GM12873 (cell line): Measurements from ENCODE around the gene PDXK.

Experiments used
- CTCF ChIP-seq: IDR thresholded peaks from 2 replicates; pipeline ENCODE4 v1.5.1; 2012; ENCODE audit warnings: low read depth, mild to moderate bottlenecking, moderate library complexity, low read length, control low read depth; ENCODE audit not compliant: insufficient read depth; ENCODE audit errors: missing control alignments

The PDXK gene

GRCh38 chr21:43803558-43804300 is 84.8 kb downstream of the PDXK start:
- TF ChIP-seq CTCF: no peak

- TF ChIP-seq CTCF: no peak
Measured at GRCh38 chr21:43805275-43805800, 86.4 kb downstream of the PDXK start.

DNA sequence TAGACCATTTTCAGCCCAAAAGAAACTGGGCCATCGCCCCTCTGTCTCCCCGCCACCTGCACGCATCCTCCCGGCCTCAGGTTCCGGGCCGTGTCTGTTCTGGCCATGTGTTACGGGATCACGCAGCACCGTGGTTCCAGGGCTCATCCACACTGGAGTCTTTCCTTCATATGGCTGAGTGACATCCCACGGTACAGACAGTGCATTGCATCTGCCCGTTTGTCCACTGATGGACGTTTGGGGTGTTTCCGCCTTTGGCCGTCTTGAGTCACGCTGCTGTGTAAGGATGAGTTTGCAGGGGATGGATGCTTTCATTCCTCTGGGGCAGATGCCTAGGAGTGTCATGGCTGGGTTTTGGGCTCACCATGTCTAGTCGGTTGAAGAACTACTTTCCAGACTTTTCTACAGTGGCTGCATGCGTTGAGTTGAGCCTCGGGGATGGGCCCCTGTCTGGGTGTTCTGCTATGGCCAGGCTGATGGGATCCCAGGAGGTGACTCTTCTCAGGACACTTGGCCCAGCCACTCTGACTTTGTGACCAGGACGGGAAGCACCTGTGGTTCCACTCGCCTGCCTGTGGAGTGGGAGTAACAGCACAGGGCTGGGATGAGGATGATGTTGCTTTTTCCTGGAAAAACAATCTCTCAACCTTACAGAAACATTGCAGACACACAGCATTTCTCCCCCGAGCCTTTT is 87.2 kb downstream of the PDXK start:
- TF ChIP-seq CTCF: no peak

DNA sequence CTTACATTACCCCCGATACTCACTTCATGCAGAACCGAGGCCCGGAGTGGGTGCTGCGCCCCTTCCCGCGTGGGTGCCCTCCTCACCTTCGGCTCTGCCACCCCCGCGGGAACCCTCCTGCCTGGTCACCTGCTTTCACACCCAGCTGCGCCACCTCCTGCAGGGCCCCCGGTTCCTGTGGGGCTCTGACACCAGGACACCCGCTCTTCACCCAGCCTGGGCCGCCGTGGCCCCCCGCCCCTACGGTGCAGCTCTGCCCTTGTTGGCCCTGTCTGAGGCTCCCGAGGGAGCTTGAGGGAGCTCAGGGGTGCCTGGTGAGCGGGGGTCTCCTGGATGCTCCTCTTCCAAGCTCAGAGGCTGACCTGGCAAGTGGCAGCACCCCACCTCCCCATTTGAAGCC is 89.4 kb downstream of the PDXK start:
- TF ChIP-seq CTCF: no peak

DNA sequence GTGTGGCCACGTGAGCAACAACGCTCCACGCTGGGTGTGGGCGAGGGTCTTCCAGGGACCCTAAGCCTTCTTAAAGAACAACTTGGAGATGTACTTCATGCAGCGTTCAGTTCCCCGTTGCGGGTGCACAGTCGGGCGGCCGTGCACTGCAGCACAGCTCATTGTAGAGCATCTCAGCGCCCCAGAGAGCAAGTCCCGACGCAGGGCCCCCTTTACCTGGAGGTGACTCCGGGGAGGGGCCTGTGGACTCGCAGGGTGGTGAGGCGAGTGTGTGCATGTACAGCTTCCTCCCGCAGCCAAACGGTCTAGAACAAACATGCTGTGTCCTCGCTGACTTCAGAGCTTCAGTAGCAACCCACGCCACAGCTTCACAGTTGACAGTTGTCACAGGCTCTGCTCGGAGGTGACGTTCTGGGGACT is 89.9 kb downstream of the PDXK start:
- no peak for TF ChIP-seq CTCF

DNA sequence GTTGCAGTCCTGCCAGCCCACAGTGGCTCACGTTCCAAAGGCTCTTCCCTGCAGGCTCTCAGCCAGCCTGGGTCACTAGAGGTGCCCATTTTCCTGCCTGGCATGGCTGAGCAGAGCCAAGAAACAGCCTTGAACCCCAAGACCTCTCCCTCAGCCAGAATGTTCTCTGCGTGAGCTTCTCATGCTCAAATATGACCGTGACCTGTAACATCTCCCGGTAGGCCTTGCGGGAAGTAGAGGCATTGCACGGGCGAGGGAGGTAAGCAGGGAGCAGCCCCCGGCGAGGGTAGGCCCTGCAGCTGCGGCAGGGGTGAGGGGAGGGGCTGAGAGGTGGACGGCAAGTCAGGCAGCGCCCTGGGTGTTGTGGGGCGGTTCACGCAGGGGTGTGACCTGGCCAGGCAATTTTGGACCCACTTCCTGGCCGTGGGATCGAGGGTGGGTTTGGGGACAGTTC is 90.4 kb downstream of the PDXK start:
- no peak for TF ChIP-seq CTCF

- no peak for TF ChIP-seq CTCF
Measured at GRCh38 chr21:43809853-43810504, 91.0 kb downstream of the PDXK start.
